GM03348 (cell line): Measurements from ENCODE around the gene OLA1.
A peak's percentile ranks its signal among the peaks of the same experiment; 100 is the strongest.

ENCODE experiments used
- DNase-seq: peaks from one replicate; pipeline ENCODE4 v3.0.0; 2012; ENCODE audit warnings: low spot score

The OLA1 gene

DNA sequence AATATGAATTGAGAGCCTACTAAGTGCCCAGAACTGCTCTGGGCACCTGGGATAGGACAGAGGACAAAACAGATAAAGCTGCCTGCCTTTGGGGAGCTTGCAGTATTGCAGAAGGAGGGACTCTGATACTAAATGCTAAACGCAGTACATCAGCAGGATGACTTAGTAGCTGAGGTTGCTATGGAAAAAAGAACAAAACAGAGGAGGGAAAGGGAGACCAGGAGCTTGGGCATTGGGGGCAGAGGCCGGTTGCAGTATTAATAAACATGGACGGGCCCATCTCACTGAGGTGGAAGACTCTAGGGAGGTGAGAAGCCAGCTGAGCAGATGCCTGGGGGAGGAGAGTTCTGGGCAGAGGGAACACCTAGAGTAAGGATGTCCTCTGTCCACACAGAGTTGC lies 217.1 kb downstream of the OLA1 start:
- DNase-seq: no peak

DNA sequence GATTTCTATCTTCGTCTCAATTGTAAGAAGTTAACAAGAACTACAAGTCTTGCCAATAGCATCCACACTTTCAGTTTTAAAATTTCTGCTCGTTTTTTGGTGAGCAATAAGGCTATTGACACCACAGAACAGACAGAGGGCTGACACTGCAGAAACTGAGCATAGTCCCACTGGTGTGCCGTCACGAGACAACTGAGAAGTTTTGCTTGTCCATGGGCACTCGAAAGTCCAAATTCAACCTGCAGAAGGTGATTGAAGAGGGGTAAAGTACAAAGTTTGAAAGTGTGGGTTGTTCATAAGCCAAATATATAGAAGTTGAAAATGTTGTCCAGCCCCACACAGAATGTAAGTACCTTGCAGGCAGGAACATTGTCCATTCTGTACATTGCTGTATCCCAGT lies 219.4 kb downstream of the OLA1 start:
- no peak for DNase-seq

GRCh38 chr2:174027956-174028355 lies 220.4 kb downstream of the OLA1 start:
- DNase-seq: no peak

DNA sequence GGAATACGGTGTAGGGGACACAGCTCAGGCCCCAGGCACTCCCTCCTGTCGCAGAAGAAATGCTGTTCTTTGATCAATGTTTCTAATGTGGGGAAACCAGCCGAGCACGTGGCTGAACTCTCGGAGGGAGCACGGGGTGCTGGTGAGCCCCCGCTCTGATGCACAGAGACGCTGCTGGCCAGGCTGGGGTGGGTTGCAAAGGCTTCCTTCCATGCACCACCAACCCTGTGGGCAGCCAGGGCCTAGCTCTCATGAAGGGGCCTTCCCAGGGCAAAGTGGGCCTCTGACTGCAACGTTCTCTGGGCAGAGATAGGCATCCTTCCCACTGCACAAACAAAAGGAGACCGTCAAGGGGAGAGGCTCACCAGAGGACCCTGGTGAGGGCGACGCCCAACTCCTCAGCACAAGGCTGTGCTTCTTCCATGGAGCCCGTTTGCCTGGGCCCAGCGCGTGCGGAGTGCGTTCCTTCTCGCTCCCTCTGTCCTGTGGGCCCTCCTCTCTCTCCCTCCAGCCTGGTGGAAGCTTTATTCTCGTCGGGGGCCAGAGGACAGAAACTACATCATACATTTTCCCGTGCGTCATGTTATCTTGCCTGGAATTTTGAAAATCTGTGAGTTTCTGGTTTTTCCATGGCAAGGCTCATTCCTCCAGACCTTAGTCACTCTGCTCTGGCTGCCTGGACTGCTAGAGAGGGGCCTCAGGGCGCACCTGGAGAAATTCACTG lies 222.0 kb downstream of the OLA1 start:
- DNase-seq: no peak

DNA sequence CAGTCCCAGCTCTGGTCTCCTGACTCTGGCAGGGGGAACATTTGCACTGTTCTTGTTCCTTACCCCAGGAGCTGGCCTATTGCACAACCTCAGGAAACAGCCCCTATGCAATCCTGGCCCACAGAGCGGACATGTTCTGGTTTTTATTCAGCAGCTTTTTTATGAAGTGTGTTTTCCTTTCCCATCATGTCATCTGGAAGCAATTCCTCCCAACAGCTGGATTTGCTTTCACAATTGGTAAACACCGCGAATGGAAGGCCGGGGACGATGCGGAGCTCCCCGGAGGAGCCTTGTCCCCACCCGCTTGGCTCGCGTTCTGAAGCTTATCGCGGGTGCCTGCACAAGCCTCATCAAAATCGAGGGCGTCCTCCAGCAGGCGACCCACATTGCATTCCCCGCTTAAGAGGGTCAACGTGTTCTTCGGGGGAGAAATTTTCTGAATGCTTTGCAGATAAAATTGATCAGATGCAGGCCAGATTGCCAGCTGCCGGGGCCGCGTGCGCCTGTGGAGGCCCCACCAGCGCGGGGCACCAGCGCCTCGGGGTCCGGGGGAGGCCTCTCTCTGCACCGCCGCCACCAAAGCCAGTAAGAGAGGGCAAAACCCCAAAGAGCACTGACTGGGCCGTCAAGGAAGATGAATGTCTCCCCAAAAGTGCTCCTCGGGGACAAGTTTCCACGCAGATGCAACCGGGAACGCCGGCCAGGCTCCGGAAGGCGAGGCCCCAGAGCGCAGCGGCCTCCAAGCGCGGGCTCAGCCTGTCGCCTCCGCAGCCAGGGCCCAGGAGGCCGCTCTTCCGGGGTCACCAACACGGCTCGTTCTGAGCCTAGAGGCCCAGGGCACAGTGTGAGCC lies 222.8 kb downstream of the OLA1 start:
- peak; percentile 81 for DNase-seq

GRCh38 chr2:174024524-174025270 lies 223.6 kb downstream of the OLA1 start:
- DNase-seq: peak; percentile 43

DNA sequence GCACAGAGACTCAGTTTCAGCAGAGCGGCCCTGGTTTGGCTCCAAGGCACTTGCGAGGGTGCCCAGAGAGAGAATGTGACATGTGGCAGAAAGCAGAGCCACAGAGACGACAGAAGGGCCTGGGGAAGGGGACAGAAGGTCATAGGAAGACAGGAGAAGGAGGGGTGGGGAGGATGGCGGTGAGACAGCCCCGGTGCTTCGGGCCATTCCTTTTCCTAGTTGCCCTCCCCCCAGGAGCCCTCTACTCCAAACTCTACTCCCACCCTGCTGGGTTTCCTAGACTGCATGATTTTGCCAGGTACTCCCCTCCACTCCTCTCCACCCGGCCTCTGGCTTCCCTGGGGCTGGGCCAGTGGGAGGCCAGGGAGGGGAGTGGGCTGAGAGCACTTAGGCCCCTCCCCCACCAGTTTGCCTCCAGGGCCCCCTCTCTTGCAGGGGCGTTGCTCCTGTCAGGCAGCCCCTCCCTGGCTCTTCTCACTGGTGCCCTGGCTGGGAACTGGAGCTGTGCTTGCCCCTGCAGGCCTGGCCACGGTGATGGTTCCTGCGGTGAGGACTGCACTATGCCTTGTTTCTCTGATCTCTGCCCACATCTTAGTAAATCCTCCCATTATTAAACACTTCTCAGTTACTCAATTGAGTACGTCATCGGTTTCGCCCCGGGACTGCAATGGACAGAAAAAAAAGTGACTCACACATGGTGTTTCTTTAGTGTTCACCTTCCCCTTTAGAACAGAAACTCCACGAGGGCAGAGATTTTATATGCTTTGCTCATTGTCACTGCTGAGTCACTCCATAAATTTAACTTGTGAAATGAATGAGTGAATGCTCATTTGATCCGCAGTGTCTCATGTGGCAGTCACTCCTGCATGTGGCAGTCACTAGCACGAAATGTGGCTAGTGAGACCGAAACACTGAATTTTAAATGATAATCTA lies 224.5 kb downstream of the OLA1 start:
- DNase-seq: peak; percentile 76
